SH-SY5Y (cell line): ENCODE measurements around the gene INF2.

ENCODE experiments used
- GATA2 ChIP-seq: IDR thresholded peaks from 2 replicates; pipeline ENCODE4 v1.6.1; 2011; ENCODE audit warnings: mild to moderate bottlenecking, low read depth, low read length
- GATA3 ChIP-seq: IDR thresholded peaks from 2 replicates; pipeline ENCODE4 v1.6.1; 2011; ENCODE audit warnings: low read depth, mild to moderate bottlenecking, low read length, moderate library complexity

- TF ChIP-seq GATA2: no peak
- no peak for TF ChIP-seq GATA3
Measured at GRCh38 chr14:104644091-104644635, 45.3 kb upstream of the INF2 start.
